Measurements from ENCODE around the gene L3MBTL4.
"Not testable (repeated sequence)": the region's sequence is repeated elsewhere in the genome, so short reads cannot be mapped to it uniquely, and the experiment has no call there.

Gene L3MBTL4

DNA sequence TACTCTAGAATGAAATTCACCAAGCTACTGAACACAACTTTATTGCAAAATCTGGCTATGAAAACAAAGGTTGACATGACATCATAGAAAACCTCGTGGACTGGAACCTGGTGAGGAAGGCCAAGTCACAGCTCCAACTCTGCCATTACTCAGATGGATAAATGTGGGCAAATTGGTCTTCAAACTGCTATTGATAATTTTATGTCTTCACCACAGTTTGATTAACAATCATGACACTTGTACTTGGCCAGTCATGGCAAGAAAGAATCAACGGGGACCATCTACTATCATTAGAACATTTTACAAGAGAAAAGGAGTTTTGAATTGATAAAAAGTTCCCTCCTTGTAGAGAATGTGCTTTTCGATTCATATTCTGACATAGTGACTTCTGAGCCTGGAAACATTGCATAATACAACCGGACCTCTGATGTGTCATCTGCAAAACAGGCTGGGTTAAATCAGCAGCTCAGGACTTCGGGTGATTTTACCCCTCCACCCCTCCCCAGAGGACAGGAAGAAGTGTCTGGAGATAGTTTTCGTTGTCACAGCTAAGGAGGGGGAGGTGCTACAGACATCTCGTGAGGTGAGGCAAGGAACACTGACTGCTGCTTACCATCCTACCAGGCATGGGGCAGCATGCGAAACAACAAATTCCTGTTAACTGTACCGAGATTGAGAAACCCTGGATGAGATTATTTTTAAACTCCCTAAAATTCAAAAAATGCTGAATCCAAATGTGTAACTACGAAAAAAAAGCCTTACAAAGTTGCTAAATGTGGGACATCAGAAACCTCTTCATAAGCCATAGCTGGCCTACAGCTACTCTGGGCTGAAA is 8.4 kb downstream of the L3MBTL4 start:
- DNase-seq: no peak

GRCh38 chr18:6405237-6406074 is 9.3 kb downstream of the L3MBTL4 start:
- no peak for DNase-seq

DNA sequence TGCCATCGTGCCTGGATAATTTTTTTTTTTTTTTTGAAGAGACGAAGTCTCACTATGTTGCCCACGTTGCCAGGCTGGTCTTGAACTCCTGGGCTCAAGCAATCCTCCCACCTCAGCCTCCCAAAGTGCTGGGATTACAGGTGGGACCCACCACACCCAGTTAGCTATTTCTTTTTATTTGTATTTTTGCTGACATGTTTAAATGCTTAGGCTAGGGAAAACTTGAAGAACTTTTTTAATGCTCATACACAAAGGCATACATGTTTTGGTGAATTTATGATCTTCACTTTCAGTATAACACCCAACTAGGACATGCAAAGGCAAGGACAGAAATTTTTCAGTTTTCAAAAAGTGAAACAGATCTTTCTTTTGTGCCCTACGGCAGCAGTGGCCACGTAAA is 9.9 kb downstream of the L3MBTL4 start:
- no peak for DNase-seq

GRCh38 chr18:6401687-6402086 is 13.0 kb downstream of the L3MBTL4 start:
- no peak for DNase-seq

DNA sequence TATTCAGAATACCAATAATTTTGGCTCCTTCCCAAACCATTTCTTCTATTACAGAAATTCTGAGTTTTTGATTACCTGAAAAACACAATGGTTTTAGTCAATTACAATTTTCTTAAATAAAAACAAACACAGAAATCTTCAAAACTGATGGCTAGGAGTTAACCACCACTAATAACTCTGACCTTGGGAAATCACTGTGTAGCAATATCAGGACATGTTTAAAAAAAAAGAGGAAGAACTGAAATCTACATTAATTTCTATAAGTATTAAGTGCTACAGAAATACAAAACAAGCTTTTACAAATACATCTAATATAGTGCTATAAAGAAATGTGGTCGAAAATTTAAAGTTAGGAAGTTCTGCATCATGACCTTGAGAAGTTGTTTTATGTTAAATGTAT is 14.9 kb downstream of the L3MBTL4 start:
- DNase-seq: no peak

GRCh38 chr18:6397931-6398566 is 16.7 kb downstream of the L3MBTL4 start:
- no peak for DNase-seq

- DNase-seq: no peak
These were observed 17.9 kb downstream of the L3MBTL4 start for GRCh38 chr18:6396847-6397246.

DNA sequence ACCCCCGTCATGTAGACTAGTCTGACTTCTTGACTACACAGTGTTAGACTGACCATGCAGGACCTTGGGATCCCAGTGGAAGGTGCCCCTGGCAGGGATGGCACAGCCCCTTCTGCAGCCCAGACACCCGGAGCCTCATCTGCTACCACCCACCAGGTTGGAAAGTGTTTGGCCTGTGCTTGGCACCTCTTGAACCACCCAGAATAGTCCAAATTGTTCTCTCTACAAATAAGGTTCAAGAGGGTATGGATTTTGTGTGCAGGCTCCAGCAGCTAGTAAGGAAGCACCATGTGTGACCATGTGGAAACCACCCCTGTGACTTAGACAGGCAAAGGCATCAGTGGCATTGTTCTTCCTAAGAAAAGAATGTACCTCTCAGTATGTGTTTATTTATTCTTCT is 18.4 kb downstream of the L3MBTL4 start:
- no peak for DNase-seq

DNA sequence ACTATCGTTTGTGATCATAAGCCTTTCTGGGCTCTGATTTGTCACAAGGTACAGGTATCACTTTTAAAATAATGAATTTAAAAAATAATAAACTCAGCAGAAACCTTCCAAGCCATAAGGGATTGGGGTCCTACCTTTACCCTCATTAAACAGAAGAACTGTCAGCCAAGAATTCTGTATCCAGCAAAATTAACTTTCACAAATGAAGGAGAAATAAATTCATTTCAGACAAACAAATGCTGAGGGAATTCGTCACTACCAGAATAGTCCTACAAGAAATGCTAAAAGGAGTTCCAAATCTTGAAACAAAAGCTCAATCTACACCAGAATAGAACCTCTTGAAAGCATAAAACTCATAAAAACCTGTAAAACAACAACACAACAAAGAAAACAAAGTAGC is 25.7 kb downstream of the L3MBTL4 start:
- DNase-seq: no peak

DNA sequence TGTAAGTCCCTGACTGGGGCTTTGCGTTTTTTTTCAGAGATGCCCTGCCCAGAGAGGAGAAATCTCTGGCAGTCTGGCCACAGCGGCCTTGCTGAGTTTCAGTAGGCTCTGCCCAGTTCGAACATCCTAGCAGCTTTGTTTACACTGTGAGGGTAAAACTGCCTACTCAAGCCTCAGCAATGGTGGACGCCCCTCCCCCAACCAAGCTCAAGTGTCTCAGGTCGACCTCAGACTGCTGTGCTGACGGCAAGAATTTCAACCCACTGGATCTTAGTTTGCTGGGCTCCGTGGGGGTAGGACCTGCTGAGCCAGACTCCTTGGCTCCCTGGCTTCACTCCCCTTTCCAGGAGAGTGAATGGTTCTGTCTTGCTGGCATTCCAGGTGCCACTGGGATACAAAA is 31.7 kb downstream of the L3MBTL4 start:
- DNase-seq: no peak

GRCh38 chr18:6377473-6377872 is 37.2 kb downstream of the L3MBTL4 start:
- DNase-seq: not testable (repeated sequence)

DNA sequence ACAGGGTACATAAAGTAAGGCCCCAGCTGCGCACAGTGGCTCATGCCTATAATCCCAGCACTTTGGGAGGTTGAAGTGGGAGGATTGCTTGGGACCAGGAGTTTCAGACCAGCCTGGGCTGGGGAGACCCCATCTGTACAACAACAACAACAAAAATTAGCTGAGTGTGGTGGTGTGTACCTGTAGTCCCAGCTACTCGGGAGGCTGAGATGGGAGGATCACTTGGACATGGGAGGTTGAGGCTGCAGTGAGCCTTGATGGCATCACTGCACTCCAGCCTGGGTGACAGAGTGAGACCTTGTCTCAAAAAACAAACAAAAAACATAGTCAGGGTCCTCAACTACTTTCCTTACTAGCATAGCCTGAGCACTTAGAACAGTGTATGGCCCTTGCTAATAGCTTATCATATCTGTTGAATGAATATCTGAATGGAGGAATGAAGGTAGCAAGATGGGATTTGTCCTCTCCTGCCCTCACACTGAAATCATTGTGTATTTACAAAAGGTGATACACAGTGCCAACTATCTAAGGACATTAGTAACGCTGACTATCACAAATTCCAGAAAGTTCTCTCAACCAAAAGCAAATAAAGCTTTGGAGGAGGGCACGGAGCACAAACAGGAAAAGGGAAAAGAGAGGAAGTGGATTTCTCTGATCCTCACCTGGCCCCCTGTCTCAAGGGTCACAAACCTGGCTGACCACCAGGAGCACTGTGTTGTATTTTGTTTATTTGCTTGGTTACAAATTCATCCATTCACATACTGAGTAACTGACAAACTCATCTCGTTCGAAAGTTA is 38.1 kb downstream of the L3MBTL4 start:
- DNase-seq: no peak

GRCh38 chr18:6374935-6375529 is 39.7 kb downstream of the L3MBTL4 start:
- DNase-seq: no peak

DNA sequence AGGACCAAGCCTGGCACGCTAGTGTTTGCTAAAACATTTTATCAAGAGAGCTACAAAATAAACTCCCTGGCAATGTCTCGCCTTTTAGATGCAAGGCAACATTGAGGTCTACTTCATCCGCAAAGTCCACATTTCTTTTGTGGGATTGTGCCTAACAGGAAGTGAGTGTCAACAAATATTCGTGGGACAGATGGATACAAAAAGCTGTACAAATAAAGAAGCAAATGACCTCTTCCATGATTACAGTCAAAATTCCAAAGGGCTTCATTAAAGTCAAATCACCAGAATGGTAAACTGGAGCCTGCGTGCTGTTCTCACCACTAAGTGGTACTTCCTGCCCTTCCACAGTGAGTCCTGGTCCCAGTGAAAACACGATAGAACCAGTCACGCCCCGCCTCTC is 40.4 kb downstream of the L3MBTL4 start:
- no peak for DNase-seq

- DNase-seq: no peak
These were observed 41.5 kb downstream of the L3MBTL4 start for GRCh38 chr18:6373187-6373586.

GRCh38 chr18:6370886-6371635 is 43.6 kb downstream of the L3MBTL4 start:
- DNase-seq: no peak

DNA sequence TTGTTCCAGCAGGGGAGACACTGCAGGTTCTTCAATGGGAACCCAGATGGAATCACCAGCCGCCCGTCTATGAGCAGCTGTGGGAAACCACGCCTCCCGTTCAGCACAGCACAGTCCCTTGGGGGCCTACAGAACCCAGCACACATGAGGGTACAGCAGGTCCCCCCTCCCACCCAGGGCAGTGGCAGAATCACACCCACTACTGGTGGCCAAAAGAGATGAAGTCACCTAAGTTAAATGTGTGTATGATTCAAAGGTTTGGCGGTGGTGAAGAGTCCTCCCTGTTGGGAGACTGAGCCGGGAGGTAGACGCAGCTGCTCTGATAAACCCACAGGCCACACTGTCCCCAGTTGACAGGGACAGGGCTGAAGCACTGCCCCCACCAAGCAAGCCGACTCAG is 44.3 kb downstream of the L3MBTL4 start:
- DNase-seq: no peak

GRCh38 chr18:6368017-6368416 is 46.7 kb downstream of the L3MBTL4 start:
- no peak for DNase-seq

DNA sequence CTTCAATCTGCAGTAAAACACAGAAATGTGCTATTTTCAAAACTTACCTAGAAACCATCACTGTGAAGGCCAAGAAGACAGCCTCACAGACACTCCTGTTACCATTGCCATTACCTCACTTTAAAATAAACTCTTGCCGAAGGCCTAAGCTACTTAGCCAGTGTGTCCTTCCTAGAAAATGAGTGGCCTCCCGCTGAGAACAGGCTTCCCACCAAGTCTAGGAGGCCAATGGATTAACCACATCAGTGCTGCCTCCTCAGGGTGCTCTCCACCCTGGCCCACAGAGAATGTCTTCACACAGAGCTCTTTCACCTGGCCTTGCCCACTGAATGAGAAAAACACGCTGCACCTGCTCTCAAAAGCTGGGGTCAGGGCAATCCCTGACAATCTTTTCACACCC is 47.5 kb downstream of the L3MBTL4 start:
- no peak for DNase-seq

GRCh38 chr18:6366776-6367175 is 47.9 kb downstream of the L3MBTL4 start:
- DNase-seq: no peak

GRCh38 chr18:6365385-6365784 is 49.3 kb downstream of the L3MBTL4 start:
- no peak for DNase-seq

DNA sequence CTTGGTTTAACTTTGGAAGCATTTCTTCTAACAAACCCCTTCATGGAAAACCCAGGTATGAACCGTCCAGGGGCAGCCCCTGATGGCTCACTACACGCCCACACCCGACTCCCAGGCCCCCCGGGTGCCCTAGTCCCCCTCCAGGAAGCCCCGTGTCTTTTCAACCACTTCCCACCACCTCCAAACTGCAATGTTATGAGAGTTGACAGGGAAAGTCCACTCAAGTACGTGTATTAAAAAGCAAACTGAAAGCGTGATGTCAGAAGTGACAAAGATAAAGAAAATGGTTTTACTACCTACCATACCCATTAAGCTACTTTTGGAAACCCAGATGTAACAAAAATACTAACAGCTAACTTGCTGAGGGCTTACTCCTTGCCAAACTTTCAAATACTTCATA is 51.5 kb downstream of the L3MBTL4 start:
- DNase-seq: no peak
